Keratinocyte (primary cell): ENCODE results near the gene AGFG2. TPM values are rescaled to one million over a fixed set of nuclear protein-coding genes. Genes with fewer than 3 reads are reported as not detected.

ENCODE experiments used
- DNase-seq: peaks from one replicate; pipeline ENCODE4 v3.0.0-alpha.2; 2011; ENCODE audit warnings: low read depth, missing footprints, low spot score
- FAIRE-seq: peaks from 2 replicates; lab custom pipeline; 2011; peaks lifted over from hg19 to GRCh38; lab: Jason Lieb, UNC
- H2AFZ ChIP-seq: 2 replicates; pipeline ENCODE4 v1.6.0; 2012; ENCODE audit warnings: low read length, control low read depth, inconsistent platforms; ENCODE audit not compliant: control insufficient read depth
- H3K27ac ChIP-seq: 2 replicates; pipeline ENCODE4 v1.5.1; 2011; ENCODE audit warnings: low read length; ENCODE audit not compliant: control insufficient read depth, insufficient read depth
- H3K27me3 ChIP-seq: 3 replicates; pipeline ENCODE4 v1.6.0; 2011; ENCODE audit warnings: low read length; ENCODE audit not compliant: control insufficient read depth, insufficient read depth; ENCODE audit errors: extremely low read depth
- H3K36me3 ChIP-seq, 2 experiments: 2 replicates in 1 of 2; 3 replicates in 1 of 2; pipeline ENCODE4 v1.5.1; 2011; ENCODE audit warnings: low read length in 2 of 2, mild to moderate bottlenecking in 1 of 2; ENCODE audit not compliant: control insufficient read depth in 2 of 2, insufficient read depth in 2 of 2; ENCODE audit errors: extremely low read depth in 1 of 2
- H3K4me1 ChIP-seq: 3 replicates; pipeline ENCODE4 v1.5.1; 2011; ENCODE audit warnings: low read length; ENCODE audit not compliant: control insufficient read depth, insufficient read depth; ENCODE audit errors: extremely low read depth
- H3K4me2 ChIP-seq: 3 replicates; pipeline ENCODE4 v1.6.0; 2011; ENCODE audit warnings: low read depth, low read length; ENCODE audit not compliant: control insufficient read depth, insufficient read depth; ENCODE audit errors: extremely low read depth
- H3K4me3 ChIP-seq, 3 experiments: fragments of 200-600 bp in 1 of 3; sonication (generic) in 1 of 3; 2 replicates in 2 of 3; 3 replicates in 1 of 3; pipeline ENCODE4 v1.5.1; 2011 to 2016; ENCODE audit warnings: low read length in 3 of 3, mild to moderate bottlenecking in 3 of 3, control low read depth in 2 of 3, inconsistent platforms in 1 of 3, low read depth in 1 of 3, mixed read lengths in 1 of 3, mixed run types in 1 of 3, moderate library complexity in 1 of 3; ENCODE audit not compliant: control insufficient read depth in 2 of 3, insufficient read depth in 2 of 3; ENCODE audit errors: extremely low read depth in 1 of 3
- H3K79me2 ChIP-seq: 2 replicates; pipeline ENCODE4 v1.6.0; 2012; ENCODE audit warnings: low read length; ENCODE audit not compliant: control insufficient read depth, insufficient read depth
- H3K9ac ChIP-seq: 3 replicates; pipeline ENCODE4 v1.6.0; 2011; ENCODE audit warnings: low read length; ENCODE audit not compliant: control insufficient read depth, insufficient read depth; ENCODE audit errors: extremely low read depth
- H3K9me1 ChIP-seq: 3 replicates; pipeline ENCODE4 v1.6.0; 2011; ENCODE audit warnings: low read length; ENCODE audit not compliant: control insufficient read depth, insufficient read depth; ENCODE audit errors: extremely low read depth
- H3K9me3 ChIP-seq: 2 replicates; pipeline ENCODE4 v1.5.1; 2012; ENCODE audit warnings: low read depth, low read length; ENCODE audit not compliant: control insufficient read depth
- H4K20me1 ChIP-seq: 3 replicates; pipeline ENCODE4 v1.6.0; 2011; ENCODE audit warnings: low read length; ENCODE audit not compliant: control insufficient read depth, insufficient read depth; ENCODE audit errors: extremely low read depth
- EZH2 ChIP-seq: IDR thresholded peaks from one replicate; pipeline ENCODE4 v1.6.1; 2012; ENCODE audit warnings: inconsistent platforms, mild to moderate bottlenecking, low read length, moderate library complexity
- dilution Hi-C: fragments of 300-500 bp; cut with MboI; formaldehyde crosslinking; loops from one replicate; pipeline ENCODE4 v1.7.0; 2020; ENCODE audit warnings: low sequenced_read_pairs; ENCODE audit not compliant: extremely low pct_ligation_motif_present
- polyA plus RNA-seq, 5 experiments: library from polyadenylated mRNA; depleted of rRNA in 3 of 5; stranded (reverse) in 3 of 5; stranded (forward) in 1 of 5; unstranded in 1 of 5; fragments of >200 nt; gene quantifications; 1 replicate in 1 of 5; 2 replicates in 3 of 5; 3 replicates in 1 of 5; pipeline versions ENCODE4 v1.2.1 to v1.2.3, GENCODE V29; 2011 to 2012; ENCODE audit warnings: missing spikeins in 2 of 5, low read depth in 1 of 5, low replicate concordance in 1 of 5
- TF ChIP-seq, protein P1 (sequence below), 3 experiments: IDR thresholded peaks in 1 of 3; conservative IDR thresholded peaks in 1 of 3; optimal IDR thresholded peaks in 1 of 3; 2 replicates in 2 of 3; 3 replicates in 1 of 3; pipeline versions ENCODE3 to v1.5.1; 2011; ENCODE audit warnings: low read length in 3 of 3, mild to moderate bottlenecking in 3 of 3, moderate library complexity in 2 of 3, control low read depth in 1 of 3, inconsistent platforms in 1 of 3; ENCODE audit not compliant: insufficient read depth in 2 of 3; ENCODE audit errors: extremely low read depth in 1 of 3

Gene AGFG2
- polyA plus RNA-seq, 1 donor (not counting 4 experiments of a cell fraction or from before 2014, with no cell fraction given), result 3.4 TPM

DNA sequence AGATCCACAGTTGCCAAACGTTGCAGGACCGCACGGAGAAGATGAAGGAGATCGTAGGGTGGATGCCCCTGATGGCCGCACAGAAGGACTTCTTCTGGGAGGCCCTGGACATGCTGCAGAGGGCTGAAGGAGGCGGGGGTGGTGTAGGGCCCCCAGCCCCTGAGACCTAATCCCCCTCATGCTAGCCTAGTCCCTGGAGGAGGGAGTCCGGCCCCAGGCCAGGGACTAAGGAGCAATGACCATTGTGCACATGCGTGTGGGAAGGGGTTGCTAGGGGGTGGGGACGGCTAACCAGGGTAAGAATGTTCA is 61.7 kb downstream of the AGFG2 start:
- TF ChIP-seq EZH2, result no peak
- TF ChIP-seq, protein P1, sequence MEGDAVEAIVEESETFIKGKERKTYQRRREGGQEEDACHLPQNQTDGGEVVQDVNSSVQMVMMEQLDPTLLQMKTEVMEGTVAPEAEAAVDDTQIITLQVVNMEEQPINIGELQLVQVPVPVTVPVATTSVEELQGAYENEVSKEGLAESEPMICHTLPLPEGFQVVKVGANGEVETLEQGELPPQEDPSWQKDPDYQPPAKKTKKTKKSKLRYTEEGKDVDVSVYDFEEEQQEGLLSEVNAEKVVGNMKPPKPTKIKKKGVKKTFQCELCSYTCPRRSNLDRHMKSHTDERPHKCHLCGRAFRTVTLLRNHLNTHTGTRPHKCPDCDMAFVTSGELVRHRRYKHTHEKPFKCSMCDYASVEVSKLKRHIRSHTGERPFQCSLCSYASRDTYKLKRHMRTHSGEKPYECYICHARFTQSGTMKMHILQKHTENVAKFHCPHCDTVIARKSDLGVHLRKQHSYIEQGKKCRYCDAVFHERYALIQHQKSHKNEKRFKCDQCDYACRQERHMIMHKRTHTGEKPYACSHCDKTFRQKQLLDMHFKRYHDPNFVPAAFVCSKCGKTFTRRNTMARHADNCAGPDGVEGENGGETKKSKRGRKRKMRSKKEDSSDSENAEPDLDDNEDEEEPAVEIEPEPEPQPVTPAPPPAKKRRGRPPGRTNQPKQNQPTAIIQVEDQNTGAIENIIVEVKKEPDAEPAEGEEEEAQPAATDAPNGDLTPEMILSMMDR (optimal IDR thresholded peaks at IDR 0.05 in 1 of 3, IDR thresholded peaks at IDR 0.05 in 1 of 3, conservative IDR thresholded peaks at IDR 0.05 in 1 of 3; ENCODE audit: extremely low read depth in 1 of 3, insufficient read depth in 2 of 3, low read length in 3 of 3), result no peak
- Histone ChIP-seq H3K9me3 (no peaks in the 10 kb centered on the region), H3K4me1 (peaks cover 6% of the 10 kb centered on the region), H4K20me1 (no peaks in the 10 kb centered on the region), H3K36me3 (no peaks in the 10 kb centered on the region), H3K9me1 (no peaks in the 10 kb centered on the region), H3K4me2 (no peak overlapping the region), H3K79me2 (no peaks in the 10 kb centered on the region), H2AFZ (no peak overlapping the region), H3K27ac (no peak overlapping the region), H3K27me3 (no peaks in the 10 kb centered on the region), H3K4me3 (no peak overlapping the region), H3K9ac (no peak overlapping the region)
- DNase-seq, result no peak
- FAIRE-seq, result no peak
- dilution Hi-C loops, result no loop called here

DNA sequence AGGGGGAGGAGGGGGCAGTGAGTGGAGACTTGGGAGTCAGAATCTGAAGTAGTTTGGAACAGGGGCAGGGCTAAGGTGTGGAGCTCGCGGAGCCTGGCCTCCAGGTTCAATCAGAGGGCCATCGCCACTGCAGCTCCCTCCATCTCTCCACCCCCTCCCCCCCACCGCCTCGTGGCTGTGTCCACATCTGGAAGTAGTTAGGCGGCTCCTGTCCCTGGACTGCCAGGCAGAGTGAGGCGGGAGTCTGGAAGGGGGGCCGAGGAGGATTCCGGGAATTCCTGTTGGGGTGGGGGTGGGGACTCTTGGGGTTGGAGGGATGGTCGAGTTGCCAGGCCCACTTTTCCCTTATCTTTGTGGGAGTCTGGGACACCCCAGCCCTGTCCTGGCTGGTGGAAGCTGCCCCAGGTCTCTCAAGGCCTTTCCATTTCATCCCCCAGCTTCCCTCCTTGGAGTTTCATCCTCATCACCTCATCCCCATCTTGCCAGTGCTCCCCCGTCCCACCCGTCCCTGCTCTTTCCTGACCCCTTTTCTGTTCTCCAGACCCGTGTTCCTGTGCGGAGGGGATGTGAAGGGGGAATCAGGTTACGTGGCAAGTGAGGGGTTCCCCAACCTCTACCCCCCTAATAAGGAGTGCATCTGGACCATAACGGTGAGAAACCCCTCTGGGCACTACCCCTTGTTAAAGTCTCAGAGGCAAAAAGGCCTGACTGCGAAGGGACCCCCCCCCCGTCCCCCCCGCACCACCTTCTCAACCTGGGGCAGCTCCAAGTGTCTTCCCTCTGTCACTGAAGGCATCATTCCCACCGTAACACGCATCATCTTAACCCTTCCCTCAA is 64.1 kb downstream of the AGFG2 start:
- dilution Hi-C loops, result no loop called here
- H3K36me3 ChIP-seq, result no peaks in the 10 kb centered on the region
- no peaks in the 10 kb centered on the region for H3K9me3 ChIP-seq
- TF ChIP-seq, protein P1 (optimal IDR thresholded peaks at IDR 0.05 in 1 of 3, IDR thresholded peaks at IDR 0.05 in 1 of 3, conservative IDR thresholded peaks at IDR 0.05 in 1 of 3; ENCODE audit: extremely low read depth in 1 of 3, insufficient read depth in 2 of 3, low read length in 3 of 3), result no peak
- TF ChIP-seq EZH2, result no peak
- H4K20me1 ChIP-seq, result no peaks in the 10 kb centered on the region
- DNase-seq (no peak), FAIRE-seq (no peak)
- H3K79me2 ChIP-seq, result no peaks in the 10 kb centered on the region
- H2AFZ ChIP-seq, result no peak overlapping the region
- H3K9ac ChIP-seq, result no peak overlapping the region
- H3K27me3 ChIP-seq, result no peaks in the 10 kb centered on the region
- H3K4me2 ChIP-seq, result no peak overlapping the region
- H3K4me3 ChIP-seq, result no peak overlapping the region
- H3K9me1 ChIP-seq, result no peaks in the 10 kb centered on the region
- no peak overlapping the region for H3K27ac ChIP-seq
- peaks cover 6% of the 10 kb centered on the region for H3K4me1 ChIP-seq
